Omental fat pad (tissue), 4 donors: ENCODE measurements around the gene RHO. TPM values are rescaled to one million over a fixed set of nuclear protein-coding genes. Genes with fewer than 3 reads are reported as not detected.

Experiments
- ATAC-seq: fragments of 150-250 bp; one replicate; pipeline ENCODE4 v1.9.1; 2016; ENCODE audit warnings: mild to moderate bottlenecking, moderate library complexity; ENCODE audit not compliant: low FRiP score
- DNase-seq: peaks from one replicate; pipeline ENCODE4 v3.0.0-alpha.2; 2019; ENCODE audit warnings: low spot score
- total RNA-seq, 4 donors: library from RNA; depleted of rRNA; stranded (reverse); fragments of >200 nt; gene quantifications; one replicate each; pipeline ENCODE4 v1.1.0, GENCODE V29; 2016
- TF ChIP-seq, protein P1 (sequence below), 3 donors: fragments of 450-650 bp; IDR thresholded peaks; one replicate each; pipeline ENCODE4 v1.5.1; 2016 to 2017; ENCODE audit warnings: antibody characterized with exemption in 3 of 3, mild to moderate bottlenecking in 3 of 3, moderate library complexity in 2 of 3

RHO gene
- total RNA-seq, 4 donors from 2014 or later, result 0.28 TPM; not detected in 3

DNA sequence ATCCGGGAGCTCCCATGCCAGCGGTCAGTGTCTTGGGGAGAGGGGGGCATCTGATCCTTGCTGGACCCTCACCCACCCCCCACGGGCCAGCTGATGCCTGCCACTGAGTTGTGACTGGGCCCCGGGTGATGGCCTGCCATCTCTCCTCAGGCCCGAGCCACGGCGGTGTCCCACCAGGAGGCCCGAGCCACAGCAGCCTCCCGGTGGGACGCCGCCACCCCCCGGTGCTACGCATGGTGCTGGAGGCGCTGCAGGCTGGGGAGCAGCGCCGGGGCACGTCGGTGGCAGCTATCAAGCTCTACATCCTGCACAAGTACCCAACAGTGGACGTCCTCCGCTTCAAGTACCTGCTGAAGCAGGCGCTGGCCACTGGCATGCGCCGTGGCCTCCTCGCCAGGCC lies 18.8 kb downstream of the RHO start:
- TF ChIP-seq, protein P1, sequence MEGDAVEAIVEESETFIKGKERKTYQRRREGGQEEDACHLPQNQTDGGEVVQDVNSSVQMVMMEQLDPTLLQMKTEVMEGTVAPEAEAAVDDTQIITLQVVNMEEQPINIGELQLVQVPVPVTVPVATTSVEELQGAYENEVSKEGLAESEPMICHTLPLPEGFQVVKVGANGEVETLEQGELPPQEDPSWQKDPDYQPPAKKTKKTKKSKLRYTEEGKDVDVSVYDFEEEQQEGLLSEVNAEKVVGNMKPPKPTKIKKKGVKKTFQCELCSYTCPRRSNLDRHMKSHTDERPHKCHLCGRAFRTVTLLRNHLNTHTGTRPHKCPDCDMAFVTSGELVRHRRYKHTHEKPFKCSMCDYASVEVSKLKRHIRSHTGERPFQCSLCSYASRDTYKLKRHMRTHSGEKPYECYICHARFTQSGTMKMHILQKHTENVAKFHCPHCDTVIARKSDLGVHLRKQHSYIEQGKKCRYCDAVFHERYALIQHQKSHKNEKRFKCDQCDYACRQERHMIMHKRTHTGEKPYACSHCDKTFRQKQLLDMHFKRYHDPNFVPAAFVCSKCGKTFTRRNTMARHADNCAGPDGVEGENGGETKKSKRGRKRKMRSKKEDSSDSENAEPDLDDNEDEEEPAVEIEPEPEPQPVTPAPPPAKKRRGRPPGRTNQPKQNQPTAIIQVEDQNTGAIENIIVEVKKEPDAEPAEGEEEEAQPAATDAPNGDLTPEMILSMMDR (IDR thresholded peaks at IDR 0.05), result no peak
- ATAC-seq (no peak), DNase-seq (no peak)

DNA sequence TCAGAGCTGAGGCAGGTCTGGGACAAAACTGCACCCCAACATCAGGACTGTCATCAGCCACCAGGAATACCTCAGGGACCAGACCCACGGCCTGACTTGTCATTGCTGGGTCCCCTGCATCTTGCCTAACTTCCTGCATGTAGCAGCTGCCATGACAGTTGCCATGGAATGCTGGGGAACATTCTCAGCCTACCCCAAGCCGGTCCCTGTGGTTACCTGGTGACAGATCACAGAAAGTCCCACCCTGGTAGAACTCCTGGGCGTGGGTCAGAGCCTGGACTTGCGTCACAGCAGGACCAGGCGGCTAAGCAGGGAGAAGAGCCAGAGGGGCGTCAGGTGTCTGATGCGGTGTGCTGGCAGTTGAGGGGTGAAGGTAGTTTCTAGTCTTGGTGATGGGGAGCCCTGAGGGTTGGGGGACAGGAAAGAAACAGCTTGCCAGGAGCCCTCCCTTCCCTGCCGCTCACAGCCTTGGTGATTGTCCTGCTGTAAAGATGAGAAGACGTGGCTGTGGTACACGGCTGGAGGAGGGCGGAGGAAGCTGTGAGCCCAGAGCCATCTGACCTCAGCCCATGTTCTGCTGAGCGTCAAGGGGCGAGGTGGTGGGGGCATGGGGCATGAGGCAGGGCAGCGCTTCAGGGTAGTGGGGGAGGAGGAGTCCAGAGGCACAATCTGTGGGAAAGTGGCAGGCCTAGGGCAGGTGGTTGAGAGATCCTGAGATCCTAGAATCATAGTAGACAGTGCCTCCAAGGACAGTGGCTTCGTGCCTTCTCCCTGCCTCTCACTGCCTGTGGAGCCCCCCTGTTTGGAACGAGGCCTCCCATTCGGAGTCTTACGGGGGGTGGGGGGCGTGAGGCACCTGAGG lies 19.9 kb downstream of the RHO start:
- ATAC-seq (no peak), DNase-seq (no peak)

DNA sequence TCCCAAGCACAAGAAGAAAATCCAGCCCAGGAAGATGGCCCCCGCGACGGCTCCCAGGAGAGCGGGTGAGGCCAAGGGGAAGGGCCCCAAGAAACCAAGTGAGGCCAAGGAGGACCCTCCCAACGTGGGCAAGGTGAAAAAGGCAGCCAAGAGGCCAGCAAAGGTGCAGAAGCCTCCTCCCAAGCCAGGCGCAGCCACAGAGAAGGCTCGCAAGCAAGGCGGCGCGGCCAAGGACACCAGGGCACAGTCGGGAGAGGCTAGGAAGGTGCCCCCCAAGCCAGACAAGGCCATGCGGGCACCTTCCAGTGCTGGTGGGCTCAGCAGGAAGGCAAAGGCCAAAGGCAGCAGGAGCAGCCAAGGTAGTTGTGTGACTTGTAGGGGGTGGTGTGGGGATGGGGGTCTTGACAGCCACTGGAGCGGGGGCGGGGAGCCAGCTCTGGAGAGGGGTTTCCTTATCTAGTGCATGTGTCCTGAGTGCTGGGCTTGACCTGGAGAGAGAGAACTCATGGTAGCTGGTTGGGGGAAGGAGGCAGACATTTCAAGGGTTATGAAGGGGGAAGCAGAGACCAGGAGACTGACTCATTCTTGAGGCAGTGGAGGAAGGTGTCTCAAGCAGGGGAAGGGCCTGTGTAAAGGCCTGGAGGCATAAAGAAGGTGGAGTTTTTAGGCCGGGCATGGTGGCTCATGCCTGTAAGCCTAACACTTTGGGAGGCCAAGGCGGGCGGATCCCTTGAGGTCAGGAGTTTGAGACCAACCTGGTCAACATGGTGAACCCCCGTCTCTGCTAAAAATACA lies 20.8 kb downstream of the RHO start:
- TF ChIP-seq, protein P1 (IDR thresholded peaks at IDR 0.05), result no peak
- no peak for ATAC-seq
- DNase-seq, result no peak

More for the DNA sequence above, 19.9 kb downstream of the RHO start:
- TF ChIP-seq, protein P1 (IDR thresholded peaks at IDR 0.05), result no peak

DNA sequence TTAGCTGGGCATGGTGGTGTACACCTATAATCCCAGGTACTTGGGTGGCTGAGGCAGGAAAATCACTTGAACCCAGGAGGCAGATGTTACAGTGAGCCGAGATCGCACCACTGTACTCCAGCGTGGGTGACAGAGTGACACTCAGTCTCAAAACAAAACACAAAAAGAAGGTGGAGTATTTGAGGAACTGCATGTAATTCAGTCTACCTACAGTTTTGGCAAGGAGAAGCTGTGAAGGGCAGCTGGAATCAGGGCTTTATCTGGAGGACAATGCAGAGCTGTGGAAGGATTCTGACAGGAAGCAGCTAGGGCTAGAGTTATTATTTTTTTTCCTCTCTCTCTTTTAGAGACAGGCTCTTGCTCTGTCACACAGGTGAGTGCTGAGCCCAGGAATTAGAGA lies 21.4 kb downstream of the RHO start:
- DNase-seq (no peak), ATAC-seq (no peak)
- TF ChIP-seq, protein P1 (IDR thresholded peaks at IDR 0.05), result no peak

DNA sequence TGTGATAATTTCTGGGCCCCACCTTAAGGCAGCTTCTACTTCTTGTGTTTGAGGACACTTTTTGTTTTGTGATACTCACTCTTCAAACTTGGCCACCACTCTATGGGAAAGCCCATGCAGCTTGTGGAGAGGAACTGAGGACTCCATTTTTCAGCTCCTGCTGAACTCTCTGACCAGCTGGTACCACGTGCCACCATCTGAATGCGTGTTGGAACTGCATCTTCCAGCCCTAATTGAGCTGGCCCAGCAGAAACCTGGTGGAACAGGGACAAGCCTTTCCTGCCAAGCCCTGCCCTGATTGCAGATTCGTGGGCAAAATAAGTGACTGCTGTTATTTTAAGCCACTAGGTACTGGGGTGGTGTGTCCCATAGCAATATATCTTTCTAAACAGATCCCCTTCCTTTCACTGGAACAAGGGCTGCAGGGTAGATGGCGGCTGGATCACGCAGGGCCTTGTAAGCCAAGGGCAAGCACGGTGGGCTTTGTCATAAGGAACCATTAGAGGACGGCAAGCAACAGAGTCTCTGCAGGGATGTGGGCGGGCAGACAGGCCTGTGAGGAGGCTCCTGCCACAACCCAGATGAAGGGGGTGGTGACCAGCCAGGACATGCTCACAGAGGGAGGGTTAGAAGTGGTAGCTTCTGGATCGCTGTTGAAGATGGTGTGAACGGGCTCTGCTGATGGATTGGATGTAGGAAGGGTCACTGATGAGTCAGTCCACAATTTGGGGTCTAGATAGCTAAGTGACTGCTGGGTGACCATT lies 24.0 kb downstream of the RHO start:
- ATAC-seq (no peak), DNase-seq (no peak)
- TF ChIP-seq, protein P1 (IDR thresholded peaks at IDR 0.05), result no peak

DNA sequence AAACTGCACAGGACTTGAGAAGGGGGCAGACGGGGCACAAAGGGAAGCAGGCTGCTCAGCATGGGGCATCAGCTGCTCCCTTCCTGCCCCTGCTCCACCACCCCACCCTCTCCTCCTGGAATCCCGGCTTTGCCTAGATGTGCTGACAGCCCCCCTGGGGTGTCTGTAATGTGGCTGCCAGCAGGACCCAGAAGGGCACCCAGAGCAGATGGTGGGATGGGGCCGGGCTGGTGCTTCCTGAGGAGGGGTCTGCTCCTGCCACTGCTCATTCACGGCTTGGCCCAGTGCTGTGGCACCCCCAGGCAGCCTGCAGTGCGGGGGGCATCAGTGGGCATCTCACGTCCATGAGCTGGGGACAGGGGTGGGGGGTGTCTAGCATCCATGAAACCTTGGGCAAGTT lies 24.7 kb downstream of the RHO start:
- no peak for DNase-seq
- TF ChIP-seq, protein P1 (IDR thresholded peaks at IDR 0.05), result no peak
- no peak for ATAC-seq
